HCT116 (cell line): ENCODE data around the gene KLK11. TPM values are rescaled to one million over a fixed set of nuclear protein-coding genes. Genes with fewer than 3 reads are reported as not detected.

Experiments
- ATAC-seq: fragments of 200-7000 bp; cut with Tn5 transposase; 2 replicates; pipeline ENCODE4 v1.9.1; 2020; ENCODE audit warnings: mild to moderate bottlenecking, moderate library complexity
- BruUV-seq: library from RNA; stranded (reverse); fragments of 400-500 nt; replicated peaks from 2 replicates; lab custom pipeline; 2021; lab: Mats Ljungman, UMichigan
- CTCF ChIA-PET: fragments of 300-600 bp; sonication (Branson Sonifier 250); formaldehyde crosslinking; loops from one replicate; lab custom pipeline; 2021; ENCODE audit warnings: antibody characterized with exemption; lab: Charles Lee
- POLR2A ChIA-PET: fragments of 300-600, 350-600 bp; sonication (Branson Sonifier 250); formaldehyde crosslinking; loops from one replicate; lab custom pipeline; 2021; ENCODE audit warnings: antibody characterized with exemption; lab: Charles Lee
- RAD21 ChIA-PET, 2 experiments: fragments of 300-600 bp; sonication (Branson Sonifier 250); formaldehyde crosslinking; loops; one replicate each; lab custom pipeline; 2023; ENCODE audit warnings: low total read pairs in 2 of 2; ENCODE audit not compliant: uncharacterized antibody in 2 of 2, unreplicated experiment in 2 of 2, low non-redundant PET in 1 of 2; lab: Charles Lee
- DNase-seq: peaks from one replicate; pipeline ENCODE4 v3.0.0-alpha.2; 2010; ENCODE audit warnings: low read depth, low spot score
- H2AFZ ChIP-seq: fragments of 200-600 bp; shearing (Covaris generic), sonication (generic); 2 replicates; pipeline ENCODE4 v1.6.1; 2017; ENCODE audit warnings: low read depth, mixed run types, mixed read lengths, antibody characterized with exemption, low read length; ENCODE audit not compliant: poor library complexity, severe bottlenecking
- H3K27ac ChIP-seq: 2 replicates; pipeline ENCODE4 v1.5.1; 2012; ENCODE audit warnings: low read depth, low read length
- H3K27me3 ChIP-seq: fragments of 200-600 bp; sonication (generic); 2 replicates; pipeline ENCODE4 v1.6.1; 2016; ENCODE audit warnings: mixed run types, low read length, mixed read lengths; ENCODE audit not compliant: insufficient read depth
- H3K36me3 ChIP-seq, 2 experiments: fragments of 200-500 bp in 1 of 2; fragments of 200-600 bp in 1 of 2; sonication (Bioruptor generic) in 1 of 2; sonication (generic) in 1 of 2; 2 replicates each; pipeline versions ENCODE4 v1.5.1 to v1.6.1; 2014 to 2016; ENCODE audit warnings: low read length in 2 of 2, inconsistent platforms in 1 of 2, mixed read lengths in 1 of 2, mixed run types in 1 of 2; ENCODE audit not compliant: insufficient read depth in 2 of 2, control insufficient read depth in 1 of 2
- H3K4me1 ChIP-seq, 2 experiments: fragments of 200-600 bp in 1 of 2; sonication (generic) in 1 of 2; 2 replicates each; pipeline versions ENCODE4 v1.5.1 to v1.6.1; 2012 to 2017; ENCODE audit warnings: low read length in 2 of 2, inconsistent platforms in 1 of 2, mild to moderate bottlenecking in 1 of 2, mixed read lengths in 1 of 2, mixed run types in 1 of 2, moderate library complexity in 1 of 2; ENCODE audit not compliant: insufficient read depth in 2 of 2, control insufficient read depth in 1 of 2
- H3K4me2 ChIP-seq: fragments of 200-600 bp; sonication (generic); 2 replicates; pipeline ENCODE4 v1.6.1; 2017; ENCODE audit warnings: mixed run types, low read length, mixed read lengths
- H3K4me3 ChIP-seq, 2 experiments: fragments of 200-600 bp in 1 of 2; sonication (generic) in 1 of 2; replicated peaks in 1 of 2; 2 replicates each; pipeline ENCODE4 v1.5.1; 2011 to 2016; ENCODE audit warnings: low read length in 2 of 2, control low read depth in 1 of 2, low read depth in 1 of 2, mild to moderate bottlenecking in 1 of 2, mixed read lengths in 1 of 2, mixed run types in 1 of 2
- H3K79me2 ChIP-seq: fragments of 200-600 bp; sonication (generic); 2 replicates; pipeline ENCODE4 v1.6.1; 2017; ENCODE audit warnings: mild to moderate bottlenecking, mixed run types, low read length, moderate library complexity, mixed read lengths; ENCODE audit not compliant: insufficient read depth
- H3K9ac ChIP-seq: fragments of 200-600 bp; sonication (generic); 2 replicates; pipeline ENCODE4 v1.6.1; 2016; ENCODE audit warnings: low read length, mixed read lengths
- H3K9me2 ChIP-seq: fragments of 200-600 bp; sonication (generic), shearing (Covaris generic); 2 replicates; pipeline ENCODE4 v1.6.1; 2017; ENCODE audit warnings: mixed run types, mild to moderate bottlenecking, moderate library complexity; ENCODE audit not compliant: insufficient read depth
- H3K9me3 ChIP-seq, 2 experiments: fragments of 200-500 bp in 1 of 2; fragments of 200-600 bp in 1 of 2; sonication (Bioruptor generic) in 1 of 2; sonication (generic) in 1 of 2; 2 replicates each; pipeline ENCODE4 v1.6.1; 2014 to 2017; ENCODE audit warnings: low read length in 2 of 2, mixed read lengths in 2 of 2, inconsistent platforms in 1 of 2, low read depth in 1 of 2, mild to moderate bottlenecking in 1 of 2, mixed run types in 1 of 2, moderate library complexity in 1 of 2; ENCODE audit not compliant: control insufficient read depth in 1 of 2, insufficient read depth in 1 of 2
- H4K20me1 ChIP-seq: fragments of 200-600 bp; sonication (generic), shearing (Covaris generic); 2 replicates; pipeline ENCODE4 v1.6.1; 2017; ENCODE audit warnings: mixed run types, mild to moderate bottlenecking, moderate library complexity; ENCODE audit not compliant: insufficient read depth
- ATF3 ChIP-seq: IDR thresholded peaks from 2 replicates; pipeline ENCODE4 v1.6.1; 2012
- CTCF ChIP-seq, 3 experiments: fragments of 200-600 bp in 1 of 3; sonication (generic) in 1 of 3; IDR thresholded peaks in 2 of 3; conservative IDR thresholded peaks in 1 of 3; 2 replicates each; pipeline ENCODE4 v1.5.1; 2012 to 2017; ENCODE audit warnings: low read depth in 2 of 3, low read length in 2 of 3, antibody characterized with exemption in 1 of 3, borderline replicate concordance in 1 of 3, control low read depth in 1 of 3, mild to moderate bottlenecking in 1 of 3, mixed read lengths in 1 of 3, mixed run types in 1 of 3, moderate library complexity in 1 of 3; ENCODE audit not compliant: insufficient read depth in 1 of 3
- ELF1 ChIP-seq: IDR thresholded peaks from 2 replicates; pipeline ENCODE4 v1.6.1; 2012; ENCODE audit warnings: low read depth, borderline replicate concordance
- EZH2 ChIP-seq: fragments of 200-600 bp; sonication (generic); IDR thresholded peaks from 2 replicates; pipeline ENCODE4 v1.6.1; 2017; ENCODE audit warnings: antibody characterized with exemption, mixed run types
- JUND ChIP-seq: IDR thresholded peaks from 2 replicates; pipeline ENCODE4 v1.6.1; 2012
- MAX ChIP-seq: IDR thresholded peaks from 2 replicates; pipeline ENCODE4 v1.6.1; 2012
- POLR2A ChIP-seq: IDR thresholded peaks from 2 replicates; pipeline ENCODE4 v1.7.0; 2011; ENCODE audit warnings: borderline replicate concordance; ENCODE audit not compliant: insufficient read depth, insufficient read length; ENCODE audit errors: extremely low read depth
- POLR2AphosphoS5 ChIP-seq: IDR thresholded peaks from 2 replicates; pipeline ENCODE4 v1.6.1; 2011; ENCODE audit warnings: mild to moderate bottlenecking, low read depth, low read length, moderate library complexity
- RAD21 ChIP-seq: IDR thresholded peaks from 2 replicates; pipeline ENCODE4 v1.6.1; 2012; ENCODE audit warnings: low read depth, mild to moderate bottlenecking
- REST ChIP-seq: IDR thresholded peaks from 2 replicates; pipeline ENCODE4 v1.6.1; 2012; ENCODE audit warnings: low read depth
- SIN3A ChIP-seq: IDR thresholded peaks from 2 replicates; pipeline ENCODE4 v1.6.1; 2012; ENCODE audit warnings: low read depth
- TCF7L2 ChIP-seq: IDR thresholded peaks from 2 replicates; pipeline ENCODE4 v1.7.0; 2011; ENCODE audit warnings: borderline replicate concordance, inconsistent platforms; ENCODE audit not compliant: insufficient read depth, insufficient read length; ENCODE audit errors: extremely low read depth
- YY1 ChIP-seq: IDR thresholded peaks from 2 replicates; pipeline ENCODE4 v1.6.1; 2011; ENCODE audit warnings: low read length, low read depth, moderate library complexity, mild to moderate bottlenecking; ENCODE audit not compliant: insufficient replicate concordance; ENCODE audit errors: extremely low read depth
- ZBTB33 ChIP-seq: IDR thresholded peaks from 2 replicates; pipeline ENCODE4 v1.6.1; 2011; ENCODE audit warnings: mild to moderate bottlenecking, low read length, moderate library complexity; ENCODE audit not compliant: insufficient replicate concordance; ENCODE audit errors: extremely low read depth
- ZNF274 ChIP-seq: fragments of 200-500 bp; sonication (Bioruptor generic); IDR thresholded peaks from 2 replicates; pipeline ENCODE4 v1.6.1; 2014; ENCODE audit warnings: mild to moderate bottlenecking, low read depth, low read length, inconsistent platforms
- intact Hi-C: fragments of 100-400 bp; cut with micrococcal nuclease; formaldehyde crosslinking; loops from 2 replicates; pipeline ENCODE4 v1.10.0; 2022
- total RNA-seq: library from RNA; stranded (reverse); gene quantifications from one replicate; pipeline ENCODE4 v1.2.1, GENCODE V29; 2021; ENCODE audit not compliant: unreplicated experiment

The KLK11 gene
- total RNA-seq, 1 experiment from 2014 or later: not detected

GRCh38 chr19:51059715-51060114 is 33.3 kb upstream of the KLK11 start:
- ATAC-seq: no peak
- no peak overlapping the region for H3K27ac ChIP-seq
- BruUV-seq: no TSS peak
- ChIA-PET CTCF (no interaction called here), RAD21 (no interaction called here), POLR2A (no interaction called here)
- intact Hi-C loops: no loop called here
- H3K9ac ChIP-seq: no peak overlapping the region
- no peaks in the 10 kb centered on the region for H3K36me3 ChIP-seq
- H3K9me2 ChIP-seq: no peaks in the 10 kb centered on the region
- DNase-seq: no peak
- no peak for TF ChIP-seq REST
- TF ChIP-seq POLR2AphosphoS5: no peak
- no peak for TF ChIP-seq CTCF (IDR thresholded peaks at IDR 0.05 in 2 of 3, conservative IDR thresholded peaks at IDR 0.05 in 1 of 3; ENCODE audit: borderline replicate concordance in 1 of 3, insufficient read depth in 1 of 3, low read depth in 2 of 3, low read length in 2 of 3)
- no peak for TF ChIP-seq EZH2
- TF ChIP-seq ZBTB33: no peak
- TF ChIP-seq TCF7L2: no peak
- TF ChIP-seq JUND: no peak
- no peak for TF ChIP-seq RAD21
- no peak for TF ChIP-seq YY1
- TF ChIP-seq MAX: no peak
- TF ChIP-seq ZNF274: no peak
- TF ChIP-seq ATF3: no peak
- TF ChIP-seq POLR2A: no peak
- no peak for TF ChIP-seq ELF1
- TF ChIP-seq SIN3A: no peak
- H4K20me1 ChIP-seq: no peaks in the 10 kb centered on the region
- H3K79me2 ChIP-seq: no peaks in the 10 kb centered on the region
- H3K4me3 ChIP-seq: no peak overlapping the region
- peaks cover 5 to 14% of the 10 kb centered on the region in 2 experiments for H3K4me1 ChIP-seq
- no peak overlapping the region for H2AFZ ChIP-seq
- peaks cover under 1% of the 10 kb centered on the region; the same call in 1 of the 2 replicates for H3K27me3 ChIP-seq
- H3K4me2 ChIP-seq: no peak overlapping the region
- no peaks in the 10 kb centered on the region for H3K9me3 ChIP-seq
